CD4-positive, alpha-beta T cell treated with Interleukin-12 subunit alpha and Interleukin-12 subunit beta, for 1 hour (primary cell): ENCODE results near the gene PACS1.
"Not testable (repeated sequence)": the region's sequence is repeated elsewhere in the genome, so short reads cannot be mapped to it uniquely, and the experiment has no call there.

Experiments used
- DNase-seq: peaks from one replicate; pipeline ENCODE4 v3.0.0-alpha.2; 2020

Gene PACS1

GRCh38 chr11:66077927-66078326, 7.9 kb downstream of the PACS1 start:
- no peak for DNase-seq

- peak; percentile 23 for DNase-seq
Observed at GRCh38 chr11:66078949-66079348, 8.9 kb downstream of the PACS1 start.

- peak; percentile 78 for DNase-seq
Observed at GRCh38 chr11:66080055-66080817, 10.2 kb downstream of the PACS1 start.

GRCh38 chr11:66081505-66081904, 11.4 kb downstream of the PACS1 start:
- DNase-seq: peak; percentile 84

GRCh38 chr11:66082946-66083698, 13.1 kb downstream of the PACS1 start:
- DNase-seq: no peak

- DNase-seq: no peak
Observed at GRCh38 chr11:66083767-66084166, 13.7 kb downstream of the PACS1 start.

GRCh38 chr11:66084821-66085475, 14.9 kb downstream of the PACS1 start:
- DNase-seq: no peak

GRCh38 chr11:66087148-66087908, 17.3 kb downstream of the PACS1 start:
- DNase-seq: no peak

GRCh38 chr11:66089067-66089466, 19.0 kb downstream of the PACS1 start:
- no peak for DNase-seq

- DNase-seq: no peak
Observed at GRCh38 chr11:66090288-66090687, 20.2 kb downstream of the PACS1 start.

- DNase-seq: not testable (repeated sequence)
Observed at GRCh38 chr11:66092125-66092524, 22.1 kb downstream of the PACS1 start.

- DNase-seq: not testable (repeated sequence)
Observed at GRCh38 chr11:66099746-66100145, 29.7 kb downstream of the PACS1 start.

GRCh38 chr11:66100272-66101065, 30.4 kb downstream of the PACS1 start:
- DNase-seq: peak; percentile 73

- no peak for DNase-seq
Observed at GRCh38 chr11:66101066-66101464, 31.0 kb downstream of the PACS1 start.

- no peak for DNase-seq
Observed at GRCh38 chr11:66104057-66104638, 34.1 kb downstream of the PACS1 start.

- DNase-seq: no peak
Observed at GRCh38 chr11:66106786-66107599, 36.9 kb downstream of the PACS1 start.

- DNase-seq: no peak
Observed at GRCh38 chr11:66107600-66108510, 37.8 kb downstream of the PACS1 start.

- DNase-seq: no peak
Observed at GRCh38 chr11:66109294-66109693, 39.2 kb downstream of the PACS1 start.

- DNase-seq: no peak
Observed at GRCh38 chr11:66111158-66111557, 41.1 kb downstream of the PACS1 start.

- no peak for DNase-seq
Observed at GRCh38 chr11:66112041-66112491, 42.0 kb downstream of the PACS1 start.
